HepG2 (cell line): ENCODE measurements around the gene SNIP1. TPM values are rescaled to one million over a fixed set of nuclear protein-coding genes. Genes with fewer than 3 reads are reported as not detected.

Experiments
- ATRX ChIP-seq: sonication (generic); formaldehyde crosslinking; IDR thresholded peaks from 2 replicates; pipeline ENCODE4 v1.4.0; 2020; ENCODE audit warnings: missing genetic modification reagents, borderline replicate concordance
- BCL6 ChIP-seq: IDR thresholded peaks from 2 replicates; pipeline ENCODE4 v1.6.1; 2016; ENCODE audit warnings: missing genetic modification reagents, missing compliant biosample characterization
- DRAP1 ChIP-seq: IDR thresholded peaks from 2 replicates; pipeline ENCODE4 v1.6.1; 2016; ENCODE audit warnings: missing genetic modification reagents, missing compliant biosample characterization
- FUBP1 ChIP-seq: sonication (generic); formaldehyde crosslinking; IDR thresholded peaks from 2 replicates; pipeline ENCODE4 v1.5.1; 2020; ENCODE audit warnings: missing genetic modification reagents, mild to moderate bottlenecking, borderline replicate concordance
- HNF4A ChIP-seq: sonication (generic); formaldehyde crosslinking; IDR thresholded peaks from 2 replicates; pipeline ENCODE4 v1.4.0; 2020; ENCODE audit warnings: missing genetic modification reagents
- IKZF1 ChIP-seq: fragments of 450-650 bp; IDR thresholded peaks from 2 replicates; pipeline ENCODE4 v1.7.1; 2016
- IRF1 ChIP-seq: sonication (generic); formaldehyde crosslinking; IDR thresholded peaks from 2 replicates; pipeline ENCODE4 v1.4.0; 2020; ENCODE audit warnings: low read depth, mild to moderate bottlenecking, missing genetic modification reagents
- JUN ChIP-seq: sonication (generic); formaldehyde crosslinking; IDR thresholded peaks from 2 replicates; pipeline ENCODE4 v1.4.0; 2020; ENCODE audit warnings: mild to moderate bottlenecking, missing genetic modification reagents
- KMT2B ChIP-seq: IDR thresholded peaks from 2 replicates; pipeline ENCODE4 v1.6.1; 2016; ENCODE audit warnings: missing genetic modification reagents, missing compliant biosample characterization
- MXI1 ChIP-seq: IDR thresholded peaks from 3 replicates; pipeline ENCODE4 v1.6.1; 2012; ENCODE audit warnings: low read depth, low read length, inconsistent platforms, borderline replicate concordance
- NBN ChIP-seq: fragments of 450-650 bp; conservative IDR thresholded peaks from 2 replicates; pipeline ENCODE4 v1.6.1; 2017
- NCOA1 ChIP-seq: sonication (generic); formaldehyde crosslinking; IDR thresholded peaks from 2 replicates; pipeline ENCODE4 v1.9.0; 2021; ENCODE audit warnings: missing genetic modification reagents
- NR2C2 ChIP-seq: sonication (generic); formaldehyde crosslinking; IDR thresholded peaks from 2 replicates; pipeline ENCODE4 v1.4.0; 2020; ENCODE audit warnings: missing genetic modification reagents, mild to moderate bottlenecking, moderate library complexity, borderline replicate concordance
- PREB ChIP-seq: sonication (generic); formaldehyde crosslinking; IDR thresholded peaks from 2 replicates; pipeline ENCODE4 v1.4.0; 2020; ENCODE audit warnings: missing genetic modification reagents
- PTBP1 ChIP-seq: fragments of 200-400 bp; formaldehyde crosslinking; IDR thresholded peaks from 2 replicates; pipeline ENCODE4 v1.6.1; 2018; ENCODE audit warnings: low read length, low read depth; ENCODE audit not compliant: poor library complexity, severe bottlenecking
- RXRB ChIP-seq: IDR thresholded peaks from 2 replicates; pipeline ENCODE4 v1.6.1; 2016; ENCODE audit warnings: borderline replicate concordance, missing genetic modification reagents, missing compliant biosample characterization
- TEF ChIP-seq: sonication (generic); formaldehyde crosslinking; IDR thresholded peaks from 2 replicates; pipeline ENCODE4 v1.5.0; 2020; ENCODE audit warnings: missing genetic modification reagents
- THAP8 ChIP-seq: sonication (generic); formaldehyde crosslinking; IDR thresholded peaks from 2 replicates; pipeline ENCODE4 v1.5.1; 2020; ENCODE audit warnings: missing genetic modification reagents, mild to moderate bottlenecking, borderline replicate concordance
- ZBTB38 ChIP-seq: sonication (generic); formaldehyde crosslinking; IDR thresholded peaks from 2 replicates; pipeline ENCODE4 v1.5.1; 2020; ENCODE audit warnings: mild to moderate bottlenecking, missing genetic modification reagents
- ZNF160 ChIP-seq: sonication (generic); formaldehyde crosslinking; IDR thresholded peaks from 2 replicates; pipeline ENCODE4 v1.8.0; 2022; ENCODE audit warnings: mild to moderate bottlenecking, inconsistent platforms, missing genetic modification reagents
- ZNF430 ChIP-seq: sonication (generic); formaldehyde crosslinking; IDR thresholded peaks from 2 replicates; pipeline ENCODE4 v1.9.0; 2021; ENCODE audit warnings: mild to moderate bottlenecking, missing genetic modification reagents
- ZNF674 ChIP-seq: sonication (generic); formaldehyde crosslinking; IDR thresholded peaks from 2 replicates; pipeline ENCODE4 v1.5.0; 2020; ENCODE audit warnings: low read depth, mild to moderate bottlenecking, missing genetic modification reagents
- ZNF781 ChIP-seq: sonication (generic); formaldehyde crosslinking; IDR thresholded peaks from 2 replicates; pipeline ENCODE4 v1.5.1; 2020; ENCODE audit warnings: borderline replicate concordance, mild to moderate bottlenecking, missing genetic modification reagents; ENCODE audit errors: not compliant biosample characterization
- ZNF790 ChIP-seq: sonication (generic); formaldehyde crosslinking; IDR thresholded peaks from 2 replicates; pipeline ENCODE4 v1.8.0; 2022; ENCODE audit warnings: missing genetic modification reagents, mild to moderate bottlenecking, borderline replicate concordance
- ZNF816 ChIP-seq: sonication (generic); formaldehyde crosslinking; IDR thresholded peaks from 2 replicates; pipeline ENCODE4 v1.8.0; 2022; ENCODE audit warnings: missing genetic modification reagents, mild to moderate bottlenecking, borderline replicate concordance
- polyA plus RNA-seq, 8 experiments: library from polyadenylated mRNA; depleted of rRNA in 3 of 8; stranded (reverse) in 7 of 8; unstranded in 1 of 8; fragments of >200 nt; fragmentation: Illumina TruSeq in 4 of 8; extraction: Trizol in 4 of 8; gene quantifications; 2 replicates each; pipeline versions ENCODE4 v1.2.1 to v1.2.3, GENCODE V29; 2011 to 2016; ENCODE audit warnings: low read depth in 4 of 8, missing spikeins in 1 of 8, mixed read lengths in 1 of 8; ENCODE audit not compliant: insufficient read depth in 1 of 8
- total RNA-seq, 5 experiments: library from RNA; depleted of rRNA; stranded (reverse); fragments of >200 nt; fragmentation: Illumina TruSeq; extraction: Trizol; gene quantifications; 2 replicates each; pipeline ENCODE4 v1.2.3, GENCODE V29; 2016; ENCODE audit warnings: low read depth in 1 of 5

The SNIP1 gene
- total and polyA plus RNA-seq, 2 of the 13 experiments (the other 11 are each of a cell fraction or from before 2014, with no cell fraction given), result 5.5 to 11.2 TPM

- TF ChIP-seq KMT2B (CRISPR knock-in tag), result peak; percentile 86
- peak; percentile 67; the same call in 1 of the 2 replicates for TF ChIP-seq ZNF160 (CRISPR knock-in tag)
- TF ChIP-seq MXI1, result peak; percentile 97; the same call in 2 of the 3 replicates
- no peak for TF ChIP-seq IRF1 (CRISPR knock-in tag)
- TF ChIP-seq NCOA1, result no peak
- TF ChIP-seq PTBP1, result no peak
- no peak for TF ChIP-seq HNF4A (CRISPR knock-in tag)
- TF ChIP-seq DRAP1 (CRISPR knock-in tag), result peak; percentile 52
- TF ChIP-seq ZBTB38, result 0 out of 2 replicates have a peak, but pooled peaks have one; percentile 42
- no peak for TF ChIP-seq TEF (CRISPR knock-in tag)
- TF ChIP-seq ZNF430 (CRISPR knock-in tag), result no peak
- TF ChIP-seq ZNF674, result peak; percentile 98
- TF ChIP-seq ZNF816 (CRISPR knock-in tag), result no peak
- no peak for TF ChIP-seq ATRX (CRISPR knock-in tag)
- no peak for TF ChIP-seq BCL6 (CRISPR knock-in tag)
- TF ChIP-seq NR2C2, result peak; percentile 61
- no peak for TF ChIP-seq IKZF1
- no peak for TF ChIP-seq ZNF790 (CRISPR knock-in tag)
- no peak for TF ChIP-seq NBN
- TF ChIP-seq THAP8, result no peak
- peak; percentile 92 for TF ChIP-seq ZNF781 (CRISPR knock-in tag)
- TF ChIP-seq PREB (CRISPR knock-in tag), result no peak
- TF ChIP-seq FUBP1 (CRISPR knock-in tag), result no peak
- no peak; the same call in 1 of the 2 replicates for TF ChIP-seq JUN (CRISPR knock-in tag)
- 0 out of 2 replicates have a peak, but pooled peaks have one; percentile 10 for TF ChIP-seq RXRB (CRISPR knock-in tag)
Measured at GRCh38 chr1:37595440-37596181, 41.5 kb upstream of the SNIP1 start, which contains the start of gene GNL2 (continued).
